Liver (tissue), 9 donors: ENCODE measurements around the gene NF2. TPM values are rescaled to one million over a fixed set of nuclear protein-coding genes. Genes with fewer than 3 reads are reported as not detected.

ENCODE experiments used
- DNase-seq: peaks from one replicate; pipeline ENCODE4 v3.0.0-alpha.2; 2017; ENCODE audit warnings: low spot score
- H3K27ac ChIP-seq, 2 donors: one replicate each; pipeline ENCODE4 v1.7.0; 2013; ENCODE audit warnings: inconsistent platforms in 2 of 2, low read length in 2 of 2, control low read depth in 1 of 2, low read depth in 1 of 2, mild to moderate bottlenecking in 1 of 2
- H3K27me3 ChIP-seq, 4 donors: one replicate each; pipeline versions ENCODE4 v1.6.1 to v1.7.0; 2013; ENCODE audit warnings: low read length in 3 of 4, inconsistent platforms in 1 of 4, mild to moderate bottlenecking in 1 of 4, moderate library complexity in 1 of 4; ENCODE audit not compliant: control insufficient read depth in 4 of 4, insufficient read depth in 4 of 4
- H3K36me3 ChIP-seq, 4 donors: one replicate each; pipeline versions ENCODE4 v1.6.1 to v1.7.0; 2013; ENCODE audit warnings: low read length in 3 of 4, mild to moderate bottlenecking in 3 of 4, low read depth in 1 of 4, moderate library complexity in 1 of 4; ENCODE audit not compliant: control insufficient read depth in 4 of 4, insufficient read depth in 3 of 4
- H3K4me1 ChIP-seq, 4 donors: one replicate each; pipeline versions ENCODE4 v1.6.1 to v1.7.0; 2013; ENCODE audit warnings: low read length in 3 of 4, mild to moderate bottlenecking in 3 of 4, moderate library complexity in 1 of 4; ENCODE audit not compliant: control insufficient read depth in 4 of 4, insufficient read depth in 4 of 4
- H3K4me3 ChIP-seq, 3 donors: one replicate each; pipeline versions ENCODE4 v1.6.1 to v1.7.0; 2013; ENCODE audit warnings: low read length in 3 of 3, control low read depth in 1 of 3, low read depth in 1 of 3, mild to moderate bottlenecking in 1 of 3
- H3K9ac ChIP-seq, 2 donors: one replicate each; pipeline ENCODE4 v1.7.0; 2013; ENCODE audit warnings: low read length in 2 of 2, mild to moderate bottlenecking in 2 of 2, moderate library complexity in 2 of 2, control low read depth in 1 of 2, low read depth in 1 of 2
- H3K9me3 ChIP-seq, 4 donors: one replicate each; pipeline versions ENCODE4 v1.6.1 to v1.7.0; 2013; ENCODE audit warnings: low read length in 3 of 4; ENCODE audit not compliant: control insufficient read depth in 4 of 4
- ATF3 ChIP-seq: IDR thresholded peaks from 2 replicates; pipeline ENCODE4 v1.6.1; 2016; ENCODE audit warnings: antibody characterized with exemption
- EGR1 ChIP-seq, 2 donors: IDR thresholded peaks; 2 replicates each; pipeline ENCODE4 v1.6.1; 2016 to 2018; ENCODE audit warnings: antibody characterized with exemption in 2 of 2, low read depth in 2 of 2
- FOXA1 ChIP-seq: IDR thresholded peaks from 2 replicates; pipeline ENCODE4 v1.6.1; 2016; ENCODE audit warnings: antibody characterized with exemption
- FOXA2 ChIP-seq: IDR thresholded peaks from 2 replicates; pipeline ENCODE4 v1.6.1; 2016; ENCODE audit warnings: antibody characterized with exemption
- GABPA ChIP-seq, 2 donors: IDR thresholded peaks in 1 of 2; conservative IDR thresholded peaks in 1 of 2; 2 replicates each; pipeline ENCODE4 v1.6.1; 2016; ENCODE audit warnings: antibody characterized with exemption in 2 of 2, mild to moderate bottlenecking in 1 of 2, moderate library complexity in 1 of 2
- HNF4A ChIP-seq, 2 donors: conservative IDR thresholded peaks; 2 replicates each; pipeline ENCODE4 v1.6.1; 2016; ENCODE audit warnings: antibody characterized with exemption in 2 of 2, mild to moderate bottlenecking in 2 of 2
- HNF4G ChIP-seq: IDR thresholded peaks from 2 replicates; pipeline ENCODE4 v1.6.1; 2016; ENCODE audit warnings: antibody characterized with exemption
- JUND ChIP-seq, 2 donors: IDR thresholded peaks; 2 replicates each; pipeline ENCODE4 v1.6.1; 2016; ENCODE audit warnings: antibody characterized with exemption in 2 of 2
- MAX ChIP-seq: IDR thresholded peaks from 2 replicates; pipeline ENCODE4 v1.6.1; 2016; ENCODE audit warnings: antibody characterized with exemption
- NR2F2 ChIP-seq: IDR thresholded peaks from 2 replicates; pipeline ENCODE4 v1.6.1; 2016; ENCODE audit warnings: antibody characterized with exemption
- RAD21 ChIP-seq, 2 donors: IDR thresholded peaks; 2 replicates each; pipeline ENCODE4 v1.6.1; 2016; ENCODE audit warnings: antibody characterized with exemption in 2 of 2, mild to moderate bottlenecking in 2 of 2
- REST ChIP-seq: IDR thresholded peaks from 2 replicates; pipeline ENCODE4 v1.6.1; 2016; ENCODE audit warnings: antibody characterized with exemption, mild to moderate bottlenecking
- RXRA ChIP-seq, 2 donors: IDR thresholded peaks; 2 replicates each; pipeline ENCODE4 v1.6.1; 2017 to 2018; ENCODE audit warnings: antibody characterized with exemption in 2 of 2, mild to moderate bottlenecking in 1 of 2
- SP1 ChIP-seq: IDR thresholded peaks from 2 replicates; pipeline ENCODE4 v1.6.1; 2018; ENCODE audit warnings: antibody characterized with exemption, mild to moderate bottlenecking
- TAF1 ChIP-seq: conservative IDR thresholded peaks from 2 replicates; pipeline ENCODE4 v1.6.1; 2016; ENCODE audit warnings: antibody characterized with exemption, mild to moderate bottlenecking
- YY1 ChIP-seq: IDR thresholded peaks from 2 replicates; pipeline ENCODE4 v1.6.1; 2016; ENCODE audit warnings: antibody characterized with exemption, mild to moderate bottlenecking
- ZBTB33 ChIP-seq: IDR thresholded peaks from 2 replicates; pipeline ENCODE4 v1.6.1; 2016; ENCODE audit warnings: antibody characterized with exemption
- WGBS: extraction: QIAGEN DNeasy Blood & Tissue Kit; methylation state at CpG from one replicate; pipeline ENCODE4 v1.1.7; 2013; 5-methylcytosine and 5-hydroxymethylcytosine counted together
- polyA plus RNA-seq, 2 donors: library from polyadenylated mRNA; stranded (reverse) in 1 of 2; unstranded in 1 of 2; fragments of 200-250 nt in 1 of 2; fragments of >200 nt in 1 of 2; fragmentation: Nextera tagmentation in 1 of 2; extraction: Ambion mirVana in 1 of 2; gene quantifications; one replicate each; pipeline versions ENCODE4 v1.2.1 to v1.2.3, GENCODE V29; 2013 to 2015
- total RNA-seq, 2 donors: library from RNA; depleted of rRNA; stranded (reverse); fragments of >200 nt; gene quantifications; one replicate each; pipeline ENCODE4 v1.2.3, GENCODE V29; 2014
- TF ChIP-seq, protein P1 (sequence below): fragments of 150-350 bp; IDR thresholded peaks from 2 replicates; pipeline ENCODE4 v1.5.1; 2017; ENCODE audit warnings: improper control_type of control experiment, low read depth, low read length; ENCODE audit not compliant: missing input control
- donor health status: healthy.
- donor health status: healthy.
- donor health status: healthy.
- donor health status: healthy.
- donor health status: healthy.

Gene NF2
- total and polyA plus RNA-seq, 4 donors = 6.2 to 25.2 (median 11.2) TPM

- no peak for TF ChIP-seq HNF4G
- no peak overlapping the region for H3K4me3 ChIP-seq
- no peak for DNase-seq
- H3K27me3 ChIP-seq = no peaks in the 10 kb centered on the region
- no peaks in the 10 kb centered on the region for H3K36me3 ChIP-seq
- 39% methylated on average over 19 of the region's 19 CpGs for WGBS
- no peaks in the 10 kb centered on the region for H3K4me1 ChIP-seq
- H3K27ac ChIP-seq = no peak overlapping the region
- no peak overlapping the region for H3K9ac ChIP-seq
- no peaks in the 10 kb centered on the region for H3K9me3 ChIP-seq
These were observed 99.6 kb downstream of the NF2 start for GRCh38 chr22:29702931-29703501.

DNA sequence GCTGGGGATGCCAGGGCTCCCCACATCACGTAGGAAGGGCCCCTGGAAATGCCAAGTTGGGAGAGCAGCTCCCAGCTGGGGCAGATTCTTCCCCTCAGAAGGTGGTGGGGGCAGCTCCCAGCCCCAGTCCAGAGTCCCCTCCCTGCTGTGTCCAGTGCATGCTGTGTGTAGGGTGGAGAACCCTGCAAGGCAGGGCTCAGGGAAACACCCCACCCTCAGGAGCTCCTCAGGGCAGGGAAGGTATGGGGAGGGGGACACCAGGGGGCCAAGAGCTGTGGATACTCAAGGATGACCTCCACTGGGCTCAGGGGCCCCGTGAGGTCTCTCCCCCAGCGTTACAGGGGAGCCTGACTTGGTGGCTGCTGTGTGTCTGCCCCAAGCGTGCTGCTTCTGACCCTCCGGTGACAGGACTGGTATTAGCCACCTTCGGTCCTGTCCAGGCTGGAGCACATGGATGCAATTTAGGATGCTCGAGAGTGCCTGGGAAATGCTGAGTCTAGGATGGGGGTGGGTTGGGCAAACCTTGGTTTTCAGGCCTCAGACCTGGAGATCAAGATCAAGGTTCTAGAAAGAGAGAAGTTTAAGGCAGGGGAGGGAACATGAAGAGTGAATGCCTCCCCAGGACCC is 100.2 kb downstream of the NF2 start:
- H3K9ac ChIP-seq = no peak overlapping the region
- H3K4me3 ChIP-seq = no peak overlapping the region
- no peaks in the 10 kb centered on the region for H3K4me1 ChIP-seq
- no peak overlapping the region for H3K27ac ChIP-seq
- 49% methylated on average over 7 of the region's 7 CpGs for WGBS
- H3K9me3 ChIP-seq = no peaks in the 10 kb centered on the region
- H3K36me3 ChIP-seq = no peaks in the 10 kb centered on the region
- DNase-seq = no peak
- no peak for TF ChIP-seq RXRA (IDR thresholded peaks at IDR 0.05)
- no peak for TF ChIP-seq MAX
- TF ChIP-seq HNF4G = no peak
- TF ChIP-seq NR2F2 = no peak
- TF ChIP-seq GABPA (IDR thresholded peaks at IDR 0.05 in 1 of 2, conservative IDR thresholded peaks at IDR 0.05 in 1 of 2) = no peak
- no peak for TF ChIP-seq SP1
- no peak for TF ChIP-seq EGR1 (IDR thresholded peaks at IDR 0.05; ENCODE audit: low read depth in 2 of 2)
- no peak for TF ChIP-seq JUND (IDR thresholded peaks at IDR 0.05)
- TF ChIP-seq FOXA2 = no peak
- TF ChIP-seq FOXA1 = no peak
- no peak for TF ChIP-seq YY1
- no peak for TF ChIP-seq ATF3
- TF ChIP-seq, protein P1, sequence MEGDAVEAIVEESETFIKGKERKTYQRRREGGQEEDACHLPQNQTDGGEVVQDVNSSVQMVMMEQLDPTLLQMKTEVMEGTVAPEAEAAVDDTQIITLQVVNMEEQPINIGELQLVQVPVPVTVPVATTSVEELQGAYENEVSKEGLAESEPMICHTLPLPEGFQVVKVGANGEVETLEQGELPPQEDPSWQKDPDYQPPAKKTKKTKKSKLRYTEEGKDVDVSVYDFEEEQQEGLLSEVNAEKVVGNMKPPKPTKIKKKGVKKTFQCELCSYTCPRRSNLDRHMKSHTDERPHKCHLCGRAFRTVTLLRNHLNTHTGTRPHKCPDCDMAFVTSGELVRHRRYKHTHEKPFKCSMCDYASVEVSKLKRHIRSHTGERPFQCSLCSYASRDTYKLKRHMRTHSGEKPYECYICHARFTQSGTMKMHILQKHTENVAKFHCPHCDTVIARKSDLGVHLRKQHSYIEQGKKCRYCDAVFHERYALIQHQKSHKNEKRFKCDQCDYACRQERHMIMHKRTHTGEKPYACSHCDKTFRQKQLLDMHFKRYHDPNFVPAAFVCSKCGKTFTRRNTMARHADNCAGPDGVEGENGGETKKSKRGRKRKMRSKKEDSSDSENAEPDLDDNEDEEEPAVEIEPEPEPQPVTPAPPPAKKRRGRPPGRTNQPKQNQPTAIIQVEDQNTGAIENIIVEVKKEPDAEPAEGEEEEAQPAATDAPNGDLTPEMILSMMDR = no peak
- no peak for TF ChIP-seq ZBTB33
- no peak for TF ChIP-seq REST
- TF ChIP-seq TAF1 = no peak
- no peak for TF ChIP-seq HNF4A (conservative IDR thresholded peaks at IDR 0.05)
- no peak for TF ChIP-seq RAD21 (IDR thresholded peaks at IDR 0.05)
- no peaks in the 10 kb centered on the region for H3K27me3 ChIP-seq
